A549 (cell line): ENCODE results near the gene MFN1. TPM values are rescaled to one million over a fixed set of nuclear protein-coding genes. Genes with fewer than 3 reads are reported as not detected.

Source experiments
- ATAC-seq, 2 experiments: fragments of 200-7000 bp in 1 of 2; fragments of >200 bp in 1 of 2; cut with Nextera tagmentation in 1 of 2; cut with Tn5 transposase in 1 of 2; 3 replicates each; pipeline versions ENCODE4 v1.8.0 to v1.9.1; 2018 to 2020; ENCODE audit warnings: mild to moderate bottlenecking in 1 of 2, moderate library complexity in 1 of 2
- CTCF ChIA-PET: fragments of 300-600 bp; sonication (Branson Sonifier 250); formaldehyde crosslinking; extraction: SDS; loops from one replicate; lab custom pipeline; 2021; ENCODE audit warnings: antibody characterized with exemption, inconsistent platforms; lab: Yijun Ruan, JAX
- POLR2A ChIA-PET: fragments of 350-600 bp; formaldehyde crosslinking; extraction: SDS; loops from one replicate; lab custom pipeline; 2021; ENCODE audit warnings: antibody characterized with exemption, inconsistent platforms; lab: Yijun Ruan, JAX
- DNase-seq, 2 experiments: peaks; one replicate each; pipeline versions ENCODE4 v3.0.0 to v3.0.0-alpha.2; 2011 to 2016; ENCODE audit warnings: low read depth in 1 of 2, low spot score in 1 of 2
- FAIRE-seq: peaks from 2 replicates; lab custom pipeline; 2011; peaks lifted over from hg19 to GRCh38; lab: Jason Lieb, UNC
- H3K27ac ChIP-seq, 2 experiments: fragments of >200 bp; sonication (Bioruptor Twin); formaldehyde crosslinking; 3 replicates each; pipeline ENCODE4 v1.5.1; 2016 to 2017
- H3K4me1 ChIP-seq: fragments of >200 bp; sonication (Bioruptor Twin); formaldehyde crosslinking; 3 replicates; pipeline ENCODE4 v1.6.1; 2016
- H3K4me2 ChIP-seq: fragments of >200 bp; sonication (Bioruptor Twin); formaldehyde crosslinking; 3 replicates; pipeline ENCODE4 v1.6.1; 2016
- H3K4me3 ChIP-seq: fragments of >200 bp; sonication (Bioruptor Twin); formaldehyde crosslinking; 3 replicates; pipeline ENCODE4 v1.5.1; 2016
- H3K9me3 ChIP-seq: fragments of >200 bp; sonication (Bioruptor Twin); formaldehyde crosslinking; 3 replicates; pipeline ENCODE4 v1.6.1; 2016
- BHLHE40 ChIP-seq: IDR thresholded peaks from 2 replicates; pipeline ENCODE4 v1.6.1; 2012; ENCODE audit warnings: low read depth, low read length, inconsistent platforms
- CBX8 ChIP-seq: fragments of 200-600 bp; sonication (generic); IDR thresholded peaks from 2 replicates; pipeline ENCODE4 v1.6.1; 2016
- CHD2 ChIP-seq: fragments of 150-350 bp; IDR thresholded peaks from 2 replicates; pipeline ENCODE4 v1.6.1; 2014; ENCODE audit warnings: low read length; ENCODE audit not compliant: partially characterized antibody
- E2F6 ChIP-seq: IDR thresholded peaks from 2 replicates; pipeline ENCODE4 v1.6.1; 2012; ENCODE audit warnings: low read depth, borderline replicate concordance
- EHF ChIP-seq: fragments of 250-450 bp; sonication (Bioruptor Pico); IDR thresholded peaks from 2 replicates; pipeline ENCODE4 v1.5.0; 2020; ENCODE audit warnings: mild to moderate bottlenecking
- EHMT2 ChIP-seq: fragments of 200-600 bp; sonication (generic); IDR thresholded peaks from 2 replicates; pipeline ENCODE4 v1.6.1; 2016; ENCODE audit warnings: antibody characterized with exemption, low read depth, mild to moderate bottlenecking, moderate library complexity
- ESRRA ChIP-seq: fragments of 150-350 bp; IDR thresholded peaks from 2 replicates; pipeline ENCODE4 v1.6.1; 2014; ENCODE audit warnings: mild to moderate bottlenecking, low read length, borderline replicate concordance
- FOSB ChIP-seq: fragments of 250-450 bp; sonication (Bioruptor Pico); IDR thresholded peaks from 2 replicates; pipeline ENCODE4 v1.5.0; 2020; ENCODE audit warnings: mild to moderate bottlenecking, moderate library complexity
- GATA3 ChIP-seq: IDR thresholded peaks from 2 replicates; pipeline ENCODE4 v1.6.1; 2012; ENCODE audit warnings: borderline replicate concordance
- HDAC2 ChIP-seq: fragments of 200-600 bp; sonication (generic); IDR thresholded peaks from 2 replicates; pipeline ENCODE4 v1.6.1; 2016
- HMGXB4 ChIP-seq: fragments of 250-450 bp; sonication (Bioruptor Pico); IDR thresholded peaks from 2 replicates; pipeline ENCODE4 v1.5.0; 2021; ENCODE audit warnings: mild to moderate bottlenecking, moderate library complexity, borderline replicate concordance
- HOXB13 ChIP-seq: fragments of 250-450 bp; sonication (Bioruptor Pico); IDR thresholded peaks from 2 replicates; pipeline ENCODE4 v1.5.0; 2020; ENCODE audit warnings: low read depth, mild to moderate bottlenecking, moderate library complexity
- HOXB5 ChIP-seq: fragments of 250-450 bp; sonication (Bioruptor Pico); IDR thresholded peaks from 2 replicates; pipeline ENCODE4 v1.5.0; 2020; ENCODE audit warnings: mild to moderate bottlenecking, moderate library complexity
- JUNB ChIP-seq: fragments of >200 bp; sonication (Bioruptor Twin); formaldehyde crosslinking; IDR thresholded peaks from 2 replicates; pipeline ENCODE4 v1.6.1; 2016
- KDM5A ChIP-seq: fragments of 200-600 bp; sonication (generic); IDR thresholded peaks from 2 replicates; pipeline ENCODE4 v1.6.1; 2016; ENCODE audit warnings: antibody characterized with exemption, mild to moderate bottlenecking
- MAFK ChIP-seq: fragments of 450-650 bp; IDR thresholded peaks from 2 replicates; pipeline ENCODE4 v1.6.1; 2014; ENCODE audit not compliant: partially characterized antibody
- MAZ ChIP-seq: fragments of 150-350 bp; IDR thresholded peaks from 2 replicates; pipeline ENCODE4 v1.6.1; 2014; ENCODE audit warnings: antibody characterized with exemption, low read depth, low read length, borderline replicate concordance
- MYC ChIP-seq: IDR thresholded peaks from 2 replicates; pipeline ENCODE4 v1.6.1; 2012; ENCODE audit warnings: mild to moderate bottlenecking, inconsistent platforms, low read length, improper control_type of control experiment, borderline replicate concordance
- NFE2L2 ChIP-seq: fragments of 150-350 bp; conservative IDR thresholded peaks from 2 replicates; pipeline ENCODE4 v1.6.1; 2014; ENCODE audit warnings: low read length
- NR3C1 ChIP-seq: fragments of >200 bp; sonication (Bioruptor Twin); formaldehyde crosslinking; IDR thresholded peaks from 3 replicates; pipeline ENCODE4 v1.6.1; 2017
- PHF8 ChIP-seq: fragments of 200-600 bp; sonication (generic); IDR thresholded peaks from 2 replicates; pipeline ENCODE4 v1.6.1; 2016; ENCODE audit warnings: low read depth, mild to moderate bottlenecking, antibody characterized with exemption, moderate library complexity, borderline replicate concordance
- POLR2AphosphoS2 ChIP-seq: conservative IDR thresholded peaks from 2 replicates; pipeline ENCODE4 v1.6.1; 2012; ENCODE audit warnings: low read length, improper control_type of control experiment, inconsistent platforms
- RARB ChIP-seq: fragments of 250-450 bp; sonication (Bioruptor Pico); IDR thresholded peaks from 2 replicates; pipeline ENCODE4 v1.8.0; 2021; ENCODE audit warnings: mild to moderate bottlenecking, moderate library complexity
- RCOR1 ChIP-seq: fragments of 150-350 bp; IDR thresholded peaks from 2 replicates; pipeline ENCODE4 v1.6.1; 2014; ENCODE audit warnings: antibody characterized with exemption, low read length, low read depth
- RFX5 ChIP-seq: fragments of 450-650 bp; IDR thresholded peaks from 2 replicates; pipeline ENCODE4 v1.7.1; 2014; ENCODE audit warnings: antibody characterized with exemption, mild to moderate bottlenecking, moderate library complexity
- RNF2 ChIP-seq: fragments of 200-600 bp; sonication (generic); IDR thresholded peaks from 2 replicates; pipeline ENCODE4 v1.6.1; 2016; ENCODE audit warnings: low read depth, mild to moderate bottlenecking, antibody characterized with exemption, moderate library complexity, borderline replicate concordance
- TFCP2L1 ChIP-seq: fragments of 250-450 bp; sonication (Bioruptor Pico); IDR thresholded peaks from 2 replicates; pipeline ENCODE4 v1.5.0; 2021; ENCODE audit warnings: mild to moderate bottlenecking
- ZC3H11A ChIP-seq: fragments of 450-650 bp; IDR thresholded peaks from 2 replicates; pipeline ENCODE4 v1.6.1; 2014; ENCODE audit warnings: antibody characterized with exemption, mild to moderate bottlenecking
- ZNF302 ChIP-seq: fragments of 250-450 bp; sonication (Bioruptor Pico); IDR thresholded peaks from 2 replicates; pipeline ENCODE4 v1.9.0; 2021; ENCODE audit warnings: inconsistent platforms, mild to moderate bottlenecking, moderate library complexity
- WGBS: methylation state at CpG from one replicate; pipeline ENCODE4 v1.1.6; 2017; ENCODE audit errors: missing lambda C conversion rate; 5-methylcytosine and 5-hydroxymethylcytosine counted together
- polyA plus RNA-seq, 4 experiments: library from polyadenylated mRNA; depleted of rRNA in 3 of 4; stranded (reverse); fragments of >200 nt; fragmentation: RNase III in 1 of 4; extraction: RNeasy Plus Mini Kit Qiagen cat#74134 plus additional on column Dnase treatment in 1 of 4; gene quantifications; 2 replicates in 3 of 4; 3 replicates in 1 of 4; pipeline ENCODE4 v1.2.3, GENCODE V29; 2011 to 2017
- TF ChIP-seq, protein P1 (sequence below): fragments of 150-350 bp; IDR thresholded peaks from 2 replicates; pipeline ENCODE4 v1.6.1; 2014; ENCODE audit warnings: low read depth, mild to moderate bottlenecking, low read length
- TF ChIP-seq, protein P2 (sequence below): IDR thresholded peaks from 2 replicates; pipeline ENCODE4 v1.6.1; 2012
- TF ChIP-seq, protein P3 (sequence below): fragments of >200 bp; sonication (Bioruptor Twin); formaldehyde crosslinking; IDR thresholded peaks from 3 replicates; pipeline ENCODE4 v1.6.1; 2016

The MFN1 gene
- polyA plus RNA-seq, 2 of the 4 experiments (the other 2 are of a cell fraction): 21.9 to 51.2 TPM

DNA sequence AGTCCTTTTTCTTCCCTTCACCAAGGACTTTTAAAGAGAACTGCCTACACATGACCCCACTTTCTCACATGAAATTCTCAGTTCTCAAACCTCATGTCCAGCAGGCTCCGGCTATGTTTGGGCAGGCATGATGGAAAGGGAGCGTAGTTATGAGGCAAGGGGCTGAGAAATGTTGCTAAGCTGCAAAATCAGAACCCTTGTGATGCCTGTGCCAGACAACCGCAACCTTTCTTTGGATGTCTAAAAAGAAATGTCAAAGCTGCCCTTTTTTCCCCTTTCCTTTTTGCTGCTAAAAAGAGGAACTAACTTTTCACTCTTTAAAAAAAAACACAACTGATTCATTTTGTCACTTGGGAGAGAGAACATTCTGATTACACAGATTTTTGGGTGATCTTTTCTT, 84.5 kb downstream of the MFN1 start (continued):
- TF ChIP-seq, protein P1, sequence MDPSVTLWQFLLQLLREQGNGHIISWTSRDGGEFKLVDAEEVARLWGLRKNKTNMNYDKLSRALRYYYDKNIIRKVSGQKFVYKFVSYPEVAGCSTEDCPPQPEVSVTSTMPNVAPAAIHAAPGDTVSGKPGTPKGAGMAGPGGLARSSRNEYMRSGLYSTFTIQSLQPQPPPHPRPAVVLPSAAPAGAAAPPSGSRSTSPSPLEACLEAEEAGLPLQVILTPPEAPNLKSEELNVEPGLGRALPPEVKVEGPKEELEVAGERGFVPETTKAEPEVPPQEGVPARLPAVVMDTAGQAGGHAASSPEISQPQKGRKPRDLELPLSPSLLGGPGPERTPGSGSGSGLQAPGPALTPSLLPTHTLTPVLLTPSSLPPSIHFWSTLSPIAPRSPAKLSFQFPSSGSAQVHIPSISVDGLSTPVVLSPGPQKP: no peak
- TF ChIP-seq JUNB (no peak), MYC (no peak)

DNA sequence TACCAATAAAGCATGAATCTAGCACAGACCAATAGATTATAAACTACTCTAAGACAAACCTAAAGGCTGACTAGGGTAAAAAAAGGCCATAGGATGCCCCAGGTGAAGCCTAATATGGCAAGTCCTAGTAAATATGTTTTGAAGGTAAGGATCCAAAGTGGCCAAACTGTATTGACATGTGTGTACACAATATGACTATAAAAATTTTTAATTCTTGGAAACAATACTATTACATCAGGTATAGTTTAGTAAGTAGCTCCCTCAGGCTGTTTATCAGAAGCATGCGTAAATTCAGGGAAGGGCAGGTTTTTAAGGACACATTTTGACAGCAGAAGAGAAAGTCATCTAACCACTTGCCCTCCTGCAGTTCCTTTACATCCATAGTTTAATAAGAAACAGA, 84.9 kb downstream of the MFN1 start:
- CTCF ChIA-PET: interaction anchor here (0.9 to 1.0 kb wide), 2 partner anchors 10 to 23 kb away, joined by 3 read pairs; no protein-coding TSS in a partner anchor
- FAIRE-seq (no peak), ATAC-seq (no peak), DNase-seq (no peak)
- Histone ChIP-seq H3K9me3 (no peaks in the 10 kb centered on the region), H3K4me1 (no peaks in the 10 kb centered on the region), H3K4me3 (no peak overlapping the region), H3K27ac (no peak overlapping the region), H3K4me2 (no peak overlapping the region)
- POLR2A ChIA-PET: no interaction called here
- WGBS: 96% methylated on average over 1 of the region's 1 CpG
- TF ChIP-seq MAZ: no peak
- TF ChIP-seq RNF2: no peak
- no peak for TF ChIP-seq E2F6
- TF ChIP-seq, protein P2, sequence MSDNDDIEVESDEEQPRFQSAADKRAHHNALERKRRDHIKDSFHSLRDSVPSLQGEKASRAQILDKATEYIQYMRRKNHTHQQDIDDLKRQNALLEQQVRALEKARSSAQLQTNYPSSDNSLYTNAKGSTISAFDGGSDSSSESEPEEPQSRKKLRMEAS: no peak
- no peak for TF ChIP-seq ZC3H11A
- no peak for TF ChIP-seq RCOR1
- no peak for TF ChIP-seq MAFK

DNA sequence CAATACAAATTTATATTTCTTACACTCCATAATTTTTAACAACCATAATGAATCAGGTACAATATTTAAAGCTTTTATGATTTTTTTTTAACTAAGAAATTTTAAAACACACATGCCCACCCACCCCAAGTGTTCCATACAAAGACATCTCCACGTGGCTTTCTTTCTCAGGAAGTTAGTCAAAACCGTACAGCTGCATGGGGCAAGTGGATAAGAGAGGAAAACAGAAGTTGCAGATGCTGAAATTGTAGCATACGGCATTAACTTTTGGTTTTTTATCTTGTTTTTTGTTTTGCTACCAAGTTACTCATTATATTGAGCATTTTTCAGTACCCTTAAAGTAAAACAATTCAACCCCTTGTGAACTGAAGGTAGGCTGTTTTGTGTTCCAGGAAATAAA, 89.0 kb downstream of the MFN1 start:
- 82% methylated on average over 3 of the region's 3 CpGs for WGBS
- no peak overlapping the region for H3K4me2 ChIP-seq

GRCh38 chr3:179438841-179439240, 91.3 kb downstream of the MFN1 start:
- Histone ChIP-seq H3K4me1 (no peaks in the 10 kb centered on the region), H3K9me3 (no peaks in the 10 kb centered on the region), H3K27ac (no peak overlapping the region), H3K4me2 (no peak overlapping the region), H3K4me3 (no peak overlapping the region)
- ATAC-seq (no peak), FAIRE-seq (no peak), DNase-seq (no peak)
- 85% methylated on average over 5 of the region's 5 CpGs for WGBS
- CTCF ChIA-PET: no interaction called here
- POLR2A ChIA-PET: no interaction called here
- TF ChIP-seq EHMT2 (no peak), KDM5A (no peak), EHF (CRISPR knock-in tag) (no peak), PHF8 (no peak), MAZ (no peak), NFE2L2 (no peak), FOSB (CRISPR knock-in tag) (no peak), JUNB (no peak), MYC (no peak), BHLHE40 (no peak), POLR2AphosphoS2 (no peak), HMGXB4 (CRISPR knock-in tag) (no peak), HDAC2 (no peak), ESRRA (no peak), RCOR1 (no peak), CBX8 (no peak), TFCP2L1 (CRISPR knock-in tag) (no peak)
- TF ChIP-seq, protein P3, sequence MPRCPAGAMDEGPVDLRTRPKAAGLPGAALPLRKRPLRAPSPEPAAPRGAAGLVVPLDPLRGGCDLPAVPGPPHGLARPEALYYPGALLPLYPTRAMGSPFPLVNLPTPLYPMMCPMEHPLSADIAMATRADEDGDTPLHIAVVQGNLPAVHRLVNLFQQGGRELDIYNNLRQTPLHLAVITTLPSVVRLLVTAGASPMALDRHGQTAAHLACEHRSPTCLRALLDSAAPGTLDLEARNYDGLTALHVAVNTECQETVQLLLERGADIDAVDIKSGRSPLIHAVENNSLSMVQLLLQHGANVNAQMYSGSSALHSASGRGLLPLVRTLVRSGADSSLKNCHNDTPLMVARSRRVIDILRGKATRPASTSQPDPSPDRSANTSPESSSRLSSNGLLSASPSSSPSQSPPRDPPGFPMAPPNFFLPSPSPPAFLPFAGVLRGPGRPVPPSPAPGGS: no peak
- TF ChIP-seq, protein P1: no peak

More for the DNA sequence above, 89.0 kb downstream of the MFN1 start:
- H3K4me1 ChIP-seq: no peaks in the 10 kb centered on the region
- no peak overlapping the region for H3K27ac ChIP-seq
- DNase-seq (no peak), ATAC-seq (no peak), FAIRE-seq (no peak)
- no peaks in the 10 kb centered on the region for H3K9me3 ChIP-seq
- H3K4me3 ChIP-seq: no peak overlapping the region
- CTCF ChIA-PET: no interaction called here
- TF ChIP-seq HOXB5 (CRISPR knock-in tag): no peak
- no peak for TF ChIP-seq RARB (CRISPR knock-in tag)
- no peak for TF ChIP-seq RFX5
- no peak for TF ChIP-seq CHD2
- no peak for TF ChIP-seq HDAC2
- no peak for TF ChIP-seq ZNF302 (CRISPR knock-in tag)
- no peak for TF ChIP-seq GATA3
- no peak for TF ChIP-seq NR3C1
- TF ChIP-seq MAZ: no peak
- no peak for TF ChIP-seq HOXB13
- TF ChIP-seq CBX8: no peak
- TF ChIP-seq MAFK: no peak
- no peak for TF ChIP-seq MYC
- POLR2A ChIA-PET: no interaction called here
